HG02610 (cell line): ENCODE data around the gene UROC1.
"Not testable (repeated sequence)": the region's sequence is repeated elsewhere in the genome, so short reads cannot be mapped to it uniquely, and the experiment has no call there.

Source experiments
- ATAC-seq: cut with Tn5 transposase; IDR thresholded peaks from one replicate; pipeline ENCODE4 v1.9.1; 2021; ENCODE audit warnings: mild to moderate bottlenecking, moderate library complexity; ENCODE audit not compliant: unreplicated experiment

The UROC1 gene

DNA sequence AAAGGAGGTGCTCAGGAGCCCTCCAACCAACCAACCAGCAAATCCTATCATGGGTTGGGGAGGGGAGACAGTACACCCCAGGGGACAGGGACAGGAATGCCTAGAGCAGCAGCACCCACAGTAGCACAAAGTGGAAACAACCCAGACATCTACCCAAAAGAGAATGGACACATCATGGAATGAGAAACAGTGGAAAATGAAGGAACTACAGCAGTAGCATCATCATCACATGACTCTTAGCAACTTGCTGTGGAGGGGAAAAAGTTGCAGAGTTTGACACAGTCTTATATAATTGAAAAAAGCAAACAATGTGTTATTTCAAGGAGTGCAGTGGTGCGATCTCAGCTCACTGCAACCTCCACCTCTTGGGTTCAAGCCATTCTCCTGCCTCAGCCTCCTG, 30.1 kb upstream of the UROC1 start:
- ATAC-seq = no peak

DNA sequence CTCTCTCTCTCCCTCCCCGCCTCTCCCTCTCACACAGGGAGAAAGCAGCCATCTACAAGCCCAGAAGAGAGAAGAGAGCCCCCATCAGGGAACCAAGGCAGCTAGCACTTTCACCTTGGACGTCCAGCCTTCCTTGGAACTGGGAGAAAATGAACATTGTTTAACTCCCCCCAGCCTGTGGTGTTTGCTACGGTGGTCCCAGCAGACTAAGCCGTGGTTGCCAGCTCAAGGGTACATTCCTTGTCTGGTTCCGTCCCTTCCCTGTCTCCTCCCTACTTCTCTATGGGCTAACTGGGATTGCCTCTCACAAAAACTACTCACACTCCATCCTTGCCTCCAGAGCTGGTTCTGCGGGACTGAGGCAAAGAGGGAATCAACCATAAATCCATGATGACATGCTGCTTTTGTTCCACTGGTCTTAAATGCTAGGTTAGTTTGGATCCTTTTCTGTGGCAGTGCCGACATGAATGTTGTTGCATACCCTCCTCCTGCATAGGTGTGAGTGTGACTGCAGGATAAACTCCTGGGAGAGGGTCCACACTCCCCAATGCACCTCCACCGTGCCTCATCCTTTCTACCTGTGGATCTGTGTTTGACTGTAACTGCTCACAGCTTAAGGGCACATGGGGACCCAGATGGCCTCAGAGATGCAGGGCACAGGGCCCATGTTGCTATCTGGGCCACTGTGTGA, 29.1 kb upstream of the UROC1 start:
- no peak for ATAC-seq

DNA sequence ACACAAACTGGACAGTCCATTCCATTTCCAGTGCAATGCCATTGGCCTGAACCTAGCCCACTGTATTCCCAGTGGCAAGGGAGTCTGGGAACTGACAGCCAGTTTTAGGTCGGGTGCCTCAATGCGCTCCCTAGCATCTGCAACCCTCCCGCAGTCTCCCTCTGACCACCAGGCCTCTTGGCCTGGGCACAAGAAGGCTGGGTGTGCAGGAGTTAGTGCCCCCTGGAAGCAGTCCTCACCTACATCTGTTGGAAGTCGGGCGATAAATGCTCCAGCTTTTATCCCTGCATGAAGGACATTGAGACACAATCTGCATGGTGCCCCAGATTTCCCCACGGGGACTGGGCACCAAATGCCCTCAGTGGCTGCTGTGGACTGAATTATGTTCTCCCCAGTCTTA, 28.4 kb upstream of the UROC1 start:
- no peak for ATAC-seq

- no peak for ATAC-seq
Observed at GRCh38 chr3:126545544-126545943, 28.0 kb upstream of the UROC1 start.

DNA sequence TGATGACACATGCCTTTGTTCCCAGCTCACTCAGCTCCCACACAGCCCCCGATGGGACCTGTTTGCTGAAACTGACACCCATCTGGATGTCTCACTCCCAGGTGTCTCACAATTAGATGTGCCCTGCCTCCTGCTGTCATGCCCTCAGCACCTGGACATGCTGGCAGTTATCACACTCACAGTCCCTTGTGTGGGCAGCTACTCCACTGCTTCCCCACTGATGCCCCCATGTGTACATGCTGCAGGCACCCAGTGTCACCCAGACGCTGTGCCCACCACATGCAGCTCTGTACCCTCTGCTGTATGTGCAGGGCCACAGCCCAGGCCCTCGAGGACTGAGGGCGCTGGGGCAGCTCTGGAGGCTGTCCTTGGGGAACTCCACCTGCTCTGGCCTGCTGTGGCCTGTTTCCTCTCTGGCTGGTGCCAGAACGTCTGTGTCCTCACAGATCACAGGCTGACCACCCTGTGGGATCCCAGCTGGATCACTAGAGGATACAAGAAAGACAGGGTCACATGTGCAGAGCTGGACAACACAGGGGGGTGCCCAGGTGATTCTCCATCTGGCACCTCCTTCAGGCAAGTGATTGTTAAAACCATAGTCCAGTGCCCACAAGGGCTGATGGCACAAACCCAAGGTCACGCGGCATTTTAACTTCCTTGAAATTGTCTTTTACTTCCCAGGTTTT, 27.2 kb upstream of the UROC1 start:
- no peak for ATAC-seq

GRCh38 chr3:126543457-126544061, 26.0 kb upstream of the UROC1 start:
- no peak for ATAC-seq

GRCh38 chr3:126542340-126543241, 25.0 kb upstream of the UROC1 start:
- ATAC-seq = no peak

GRCh38 chr3:126541628-126542339, 24.2 kb upstream of the UROC1 start:
- no peak for ATAC-seq

DNA sequence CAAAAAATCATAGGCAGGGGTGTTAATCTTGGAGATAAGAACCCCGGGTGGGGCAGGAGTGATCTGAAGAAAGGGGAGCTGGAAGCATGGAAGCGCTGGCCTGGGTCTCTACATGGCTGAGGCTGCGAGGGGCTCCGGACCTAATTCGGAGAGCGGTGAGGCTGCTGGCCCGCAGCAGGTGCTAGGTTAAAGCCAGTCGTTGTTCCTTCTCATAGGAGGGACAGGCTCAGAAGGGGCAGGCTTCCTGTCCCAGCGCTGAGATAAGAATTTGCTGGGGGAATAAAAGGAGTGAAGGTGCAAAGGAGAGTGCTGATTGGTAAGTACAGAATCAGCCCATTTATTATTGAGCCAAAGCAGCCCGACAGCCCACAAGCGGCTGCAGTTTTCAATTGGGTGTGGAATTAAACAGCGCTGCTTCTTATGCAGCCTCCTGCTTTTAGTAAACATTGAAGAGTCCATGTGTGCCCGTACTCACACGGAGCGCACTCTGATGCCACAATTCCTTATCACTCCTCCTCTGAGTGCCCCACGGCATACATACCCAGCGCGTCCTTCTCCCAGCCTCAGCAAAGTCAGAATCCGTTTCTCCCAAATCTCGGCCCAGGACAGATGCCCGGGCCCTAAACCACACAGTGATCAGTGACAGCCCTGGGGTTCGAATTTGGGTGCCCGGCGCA, 23.5 kb upstream of the UROC1 start:
- no peak for ATAC-seq

GRCh38 chr3:126540342-126540849, 22.8 kb upstream of the UROC1 start:
- ATAC-seq = no peak

- no peak for ATAC-seq
Observed at GRCh38 chr3:126539558-126540250, 22.1 kb upstream of the UROC1 start.

GRCh38 chr3:126538966-126539365, 21.4 kb upstream of the UROC1 start:
- no peak for ATAC-seq

- ATAC-seq = no peak
Observed at GRCh38 chr3:126538316-126538715, 20.7 kb upstream of the UROC1 start.

DNA sequence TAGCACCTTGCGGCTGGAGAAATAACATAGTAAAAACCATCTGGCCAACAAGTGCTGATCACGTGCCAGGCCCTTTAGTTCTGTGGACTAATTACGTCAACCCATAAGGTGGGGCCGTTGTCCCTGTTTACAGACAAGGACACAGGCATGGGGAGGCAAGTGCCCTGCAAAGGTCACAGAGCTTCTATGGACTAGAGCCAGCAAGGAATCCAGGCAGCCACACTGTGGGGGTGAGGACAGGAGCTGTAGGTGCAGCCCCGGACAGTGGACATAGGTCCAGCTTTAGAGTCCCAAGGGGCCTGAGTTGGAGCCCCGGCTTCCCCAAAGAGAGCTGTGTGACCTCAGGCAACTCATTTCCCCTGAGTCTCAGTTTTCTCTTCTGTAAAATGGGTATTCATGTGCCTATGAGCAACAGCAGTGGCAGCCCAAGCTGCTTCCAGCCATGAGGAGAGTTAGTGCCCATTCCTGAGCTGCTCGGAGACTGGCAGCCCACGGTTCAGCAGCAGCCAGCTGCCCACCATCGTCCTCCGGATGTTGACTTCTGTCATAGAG, 20.2 kb upstream of the UROC1 start:
- no peak for ATAC-seq

- ATAC-seq = no peak
Observed at GRCh38 chr3:126537116-126537729, 19.6 kb upstream of the UROC1 start.

- no peak for ATAC-seq
Observed at GRCh38 chr3:126536126-126536525, 18.6 kb upstream of the UROC1 start.

- ATAC-seq = no peak
Observed at GRCh38 chr3:126535636-126536035, 18.1 kb upstream of the UROC1 start.

GRCh38 chr3:126534716-126535115, 17.1 kb upstream of the UROC1 start:
- ATAC-seq = not testable (repeated sequence)

GRCh38 chr3:126533506-126533905, 15.9 kb upstream of the UROC1 start:
- ATAC-seq = no peak
